ENCODE measurements around the gene HOXA13.

- TF ChIP-seq POLR2AphosphoS5 (IDR thresholded peaks at IDR 0.05) (no peak), POLR2A (IDR thresholded peaks at IDR 0.05; ENCODE audit: low read depth) (no peak), EP300 (IDR thresholded peaks at IDR 0.05) (no peak)
These were observed 13.7 kb upstream of the HOXA13 start for GRCh38 chr7:27213433-27214238.
